HepG2 (cell line): ENCODE measurements around the gene RUSF1.

Experiments
- CTCF ChIP-seq: sonication (generic); formaldehyde crosslinking; IDR thresholded peaks from 2 replicates; pipeline ENCODE4 v1.5.0; 2020; ENCODE audit warnings: mild to moderate bottlenecking, missing genetic modification reagents, moderate library complexity
- GABPA ChIP-seq, 2 experiments: IDR thresholded peaks; 2 replicates each; pipeline ENCODE4 v1.6.1; 2011 to 2016; ENCODE audit warnings: low read depth in 2 of 2, low read length in 1 of 2, missing biosample characterization in 1 of 2, missing genetic modification characterization in 1 of 2
- POLR2A ChIP-seq, 2 experiments: IDR thresholded peaks; 2 replicates each; pipeline ENCODE4 v1.6.1; 2011; ENCODE audit warnings: low read depth in 2 of 2, low read length in 2 of 2, mild to moderate bottlenecking in 1 of 2, moderate library complexity in 1 of 2; ENCODE audit not compliant: insufficient read depth in 1 of 2
- SP1 ChIP-seq, 2 experiments: fragments of 450-650 bp in 1 of 2; sonication (generic) in 1 of 2; formaldehyde crosslinking in 1 of 2; IDR thresholded peaks; 2 replicates each; pipeline versions ENCODE4 v1.4.0 to v1.6.1; 2016 to 2020; ENCODE audit warnings: missing genetic modification reagents in 1 of 2
- ZNF232 ChIP-seq: sonication (generic); formaldehyde crosslinking; IDR thresholded peaks from 2 replicates; pipeline ENCODE4 v1.4.0; 2020; ENCODE audit warnings: missing genetic modification reagents, borderline replicate concordance
- ZNF24 ChIP-seq: fragments of 450-650 bp; IDR thresholded peaks from 2 replicates; pipeline ENCODE4 v1.6.1; 2017; ENCODE audit warnings: antibody characterized with exemption, mild to moderate bottlenecking
- ZNF441 ChIP-seq: sonication (generic); formaldehyde crosslinking; IDR thresholded peaks from 2 replicates; pipeline ENCODE4 v1.7.0; 2021; ENCODE audit warnings: missing genetic modification reagents, borderline replicate concordance

- TF ChIP-seq ZNF232 (peak; percentile 81; the same call in 1 of the 2 replicates), SP1 (IDR thresholded peaks at IDR 0.05) (no peak), SP1 (CRISPR knock-in tag; IDR thresholded peaks at IDR 0.05) (peak; percentile 95), CTCF (CRISPR knock-in tag) (peak; percentile 37; the same call in 1 of the 2 replicates), ZNF441 (CRISPR knock-in tag) (peak; percentile 82), ZNF24 (no peak), GABPA (IDR thresholded peaks at IDR 0.05; ENCODE audit: low read depth, low read length) (peak; percentile 86), GABPA (CRISPR knock-in tag; IDR thresholded peaks at IDR 0.05; ENCODE audit: low read depth) (peak; percentile 95), POLR2A (IDR thresholded peaks at IDR 0.05; ENCODE audit: insufficient read depth in 1 of 2, low read depth in 2 of 2, low read length in 2 of 2) (peak; percentile 91 to 96)
Observed at GRCh38 chr16:31507929-31508705, at the start of gene RUSF1.
